Gastroesophageal sphincter (tissue), 4 donors: Measurements from ENCODE around the gene SLIT3. TPM values are rescaled to one million over a fixed set of nuclear protein-coding genes. Genes with fewer than 3 reads are reported as not detected.

Experiments
- ATAC-seq: fragments of 150-250 bp; one replicate; pipeline ENCODE4 v1.9.1; 2016; ENCODE audit warnings: mild to moderate bottlenecking, moderate library complexity
- H3K27ac ChIP-seq, 4 donors: fragments of 200-600 bp; sonication (generic) in 3 of 4; 1 replicate in 3 of 4; 2 replicates in 1 of 4; pipeline ENCODE4 v1.5.1; 2016 to 2019
- H3K27me3 ChIP-seq: fragments of 200-600 bp; sonication (generic); one replicate; pipeline ENCODE4 v1.5.1; 2019
- H3K36me3 ChIP-seq, 2 donors: fragments of 200-600 bp; sonication (generic); one replicate each; pipeline ENCODE4 v1.5.1; 2019; ENCODE audit warnings: control low read depth in 1 of 2
- H3K4me1 ChIP-seq, 3 donors: fragments of 200-600 bp; sonication (generic); 1 replicate in 2 of 3; 2 replicates in 1 of 3; pipeline ENCODE4 v1.5.1; 2016 to 2019; ENCODE audit warnings: control low read depth in 2 of 3
- H3K4me3 ChIP-seq, 2 donors: fragments of 200-600 bp; sonication (generic); one replicate each; pipeline ENCODE4 v1.5.1; 2019; ENCODE audit warnings: mild to moderate bottlenecking in 1 of 2, moderate library complexity in 1 of 2
- H3K9me3 ChIP-seq, 3 donors: fragments of 200-600 bp; sonication (generic); one replicate each; pipeline ENCODE4 v1.5.1; 2017 to 2019; ENCODE audit warnings: control low read depth in 2 of 3
- CTCF ChIP-seq, 4 experiments: fragments of 200-600 bp in 2 of 4; fragments of 450-650 bp in 2 of 4; sonication (generic) in 1 of 4; IDR thresholded peaks; one replicate each; pipeline ENCODE4 v1.5.1; 2017 to 2019; ENCODE audit warnings: antibody characterized with exemption in 4 of 4, mild to moderate bottlenecking in 2 of 4, moderate library complexity in 2 of 4
- EP300 ChIP-seq: sonication (generic); formaldehyde crosslinking; IDR thresholded peaks from one replicate; pipeline ENCODE4 v1.6.1; 2017; ENCODE audit warnings: antibody characterized with exemption, mild to moderate bottlenecking
- POLR2A ChIP-seq, 2 donors: fragments of 450-650 bp; IDR thresholded peaks; one replicate each; pipeline ENCODE4 v1.6.1; 2017; ENCODE audit warnings: antibody characterized with exemption in 2 of 2, mild to moderate bottlenecking in 2 of 2, moderate library complexity in 1 of 2
- POLR2AphosphoS5 ChIP-seq: sonication (generic); formaldehyde crosslinking; IDR thresholded peaks from one replicate; pipeline ENCODE4 v1.6.1; 2017; ENCODE audit warnings: antibody characterized with exemption
- WGBS, 2 donors: methylation state at CpG; one replicate each; pipeline ENCODE4 v1.1.5; 2018; ENCODE audit warnings: low coverage in 1 of 2; 5-methylcytosine and 5-hydroxymethylcytosine counted together
- total RNA-seq, 4 donors: library from RNA; depleted of rRNA; stranded (reverse); fragments of >200 nt; gene quantifications; one replicate each; pipeline ENCODE4 v1.1.0, GENCODE V29; 2016

The SLIT3 gene
- total RNA-seq, 4 donors from 2014 or later = 29.6 to 76.3 (median 31.1) TPM

DNA sequence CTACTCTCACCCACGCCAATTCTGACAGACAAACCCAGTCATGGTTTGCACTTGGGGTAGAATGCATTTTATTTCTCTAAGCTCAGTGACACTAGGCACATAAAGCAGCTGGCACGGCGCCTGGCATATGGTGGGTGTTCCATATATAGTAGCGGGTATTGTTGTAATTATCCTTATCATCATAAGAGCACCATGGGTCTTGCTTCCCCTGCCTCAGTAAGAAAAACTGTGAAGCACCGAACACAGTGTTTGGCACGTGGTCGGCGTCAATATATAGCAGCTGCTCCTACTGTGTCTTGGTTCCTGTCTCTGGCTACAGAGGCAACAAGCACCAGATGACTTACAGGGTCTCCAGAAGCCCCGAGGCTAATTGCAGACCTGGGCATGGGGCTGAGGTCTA is 527.7 kb downstream of the SLIT3 start:
- H3K9me3 ChIP-seq = no peaks in the 10 kb centered on the region
- whole genome bisulfite sequencing, 2 donors = 94 to 95% methylated on average over 5 of the region's 9 CpGs
- no peak overlapping the region for H3K27ac ChIP-seq
- H3K36me3 ChIP-seq = peaks cover 0 to 81% of the 10 kb centered on the region in 2 donors
- no peaks in the 10 kb centered on the region for H3K4me1 ChIP-seq
- TF ChIP-seq CTCF (IDR thresholded peaks at IDR 0.05) (no peak), POLR2AphosphoS5 (no peak)
- H3K27me3 ChIP-seq = no peaks in the 10 kb centered on the region
- no peak overlapping the region for H3K4me3 ChIP-seq
- ATAC-seq = no peak

GRCh38 chr5:168772316-168772961 is 528.5 kb downstream of the SLIT3 start:
- Histone ChIP-seq H3K36me3 (peaks cover 0 to 79% of the 10 kb centered on the region in 2 donors), H3K27me3 (no peaks in the 10 kb centered on the region), H3K27ac (no peak overlapping the region), H3K4me3 (no peak overlapping the region), H3K4me1 (no peaks in the 10 kb centered on the region), H3K9me3 (no peaks in the 10 kb centered on the region)
- WGBS, 2 donors = 75 to 88% methylated on average over 8 of the region's 22 CpGs
- no peak for TF ChIP-seq POLR2A (IDR thresholded peaks at IDR 0.05)
- no peak for TF ChIP-seq EP300
- TF ChIP-seq CTCF (IDR thresholded peaks at IDR 0.05) = no peak
- TF ChIP-seq POLR2AphosphoS5 = no peak
- no peak for ATAC-seq

DNA sequence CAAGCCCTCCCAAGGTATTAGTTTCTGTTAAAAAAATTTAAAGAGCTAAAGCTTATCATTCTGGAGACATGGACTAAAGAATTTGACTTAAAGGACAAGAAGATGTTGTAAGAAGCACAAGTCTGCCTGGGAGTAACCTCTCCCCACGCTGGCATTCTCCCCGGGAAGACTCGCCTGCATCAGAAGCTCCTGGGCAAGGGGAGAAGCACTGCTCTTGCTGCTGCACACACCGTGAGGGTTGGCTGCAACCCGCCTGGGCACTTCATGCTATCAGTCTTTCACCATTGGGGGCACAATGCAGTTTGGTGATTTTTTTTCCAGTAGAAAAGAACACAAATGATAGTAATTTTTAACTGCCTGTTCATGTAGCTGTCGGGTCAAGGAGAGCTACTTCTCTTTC is 529.3 kb downstream of the SLIT3 start:
- no peak for ATAC-seq
- H3K4me1 ChIP-seq = no peaks in the 10 kb centered on the region
- no peak for TF ChIP-seq EP300
- TF ChIP-seq POLR2A (IDR thresholded peaks at IDR 0.05) = no peak
- TF ChIP-seq CTCF (IDR thresholded peaks at IDR 0.05) = no peak
- no peak for TF ChIP-seq POLR2AphosphoS5
- no peak overlapping the region for H3K27ac ChIP-seq
- no peaks in the 10 kb centered on the region for H3K9me3 ChIP-seq
- peaks cover 0 to 74% of the 10 kb centered on the region in 2 donors for H3K36me3 ChIP-seq
- no peak overlapping the region for H3K4me3 ChIP-seq
- H3K27me3 ChIP-seq = no peaks in the 10 kb centered on the region
- 76% methylated on average over 5 of the region's 6 CpGs; no CpG with 5 or more reads in 1 of the 2 donors for WGBS, 2 donors

DNA sequence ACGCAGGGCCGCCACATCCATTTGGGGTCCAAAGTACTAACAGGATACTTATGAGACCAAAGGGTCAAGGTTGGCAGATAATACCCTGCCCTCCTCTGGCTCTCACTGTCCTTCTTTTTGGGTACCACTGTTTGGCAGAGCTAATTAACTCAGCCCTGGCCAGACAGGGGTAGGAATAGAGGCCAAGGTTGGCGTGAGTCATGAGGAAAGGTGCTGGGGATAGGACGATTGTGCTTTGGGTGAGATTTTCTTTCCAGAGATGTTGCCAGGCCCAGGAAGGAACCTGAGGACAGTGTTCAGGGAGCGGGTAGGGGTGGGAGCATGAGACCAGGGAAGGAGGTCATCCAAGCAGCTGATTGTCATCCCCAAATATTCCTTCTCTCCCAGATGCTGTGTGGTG is 529.9 kb downstream of the SLIT3 start:
- Histone ChIP-seq H3K36me3 (peaks cover 0 to 74% of the 10 kb centered on the region in 2 donors), H3K27me3 (no peaks in the 10 kb centered on the region), H3K27ac (no peak overlapping the region), H3K4me1 (peaks cover 0 to 4% (median 0%) of the 10 kb centered on the region in 3 donors), H3K4me3 (no peak overlapping the region), H3K9me3 (no peaks in the 10 kb centered on the region)
- 80 to 85% methylated on average over 1 to 3 of the region's 5 CpGs for WGBS, 2 donors
- TF ChIP-seq POLR2A (IDR thresholded peaks at IDR 0.05) = no peak
- no peak for TF ChIP-seq CTCF (IDR thresholded peaks at IDR 0.05)
- no peak for ATAC-seq

DNA sequence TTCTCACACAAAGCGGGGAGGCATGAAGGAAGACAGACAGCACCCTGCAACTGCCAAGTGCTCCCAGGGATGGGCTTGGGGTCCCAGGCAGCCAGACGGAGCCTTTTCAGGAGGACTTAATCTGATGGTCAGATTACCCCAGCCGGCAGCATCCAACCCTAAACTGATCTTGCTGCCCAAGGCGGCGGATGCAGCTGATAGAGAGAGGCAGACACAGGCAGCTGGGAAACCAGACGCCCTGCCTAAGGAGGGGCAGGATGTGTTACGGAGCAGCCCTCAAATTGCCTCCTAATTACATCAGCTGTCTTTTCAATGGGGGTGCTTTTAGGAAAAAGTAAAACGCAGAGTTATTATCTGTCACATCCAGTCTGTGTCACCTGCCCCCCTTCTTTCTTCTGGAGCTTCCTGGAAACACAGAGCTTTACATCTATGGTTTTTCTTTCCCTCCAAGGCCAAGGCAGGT is 530.9 kb downstream of the SLIT3 start:
- 61% methylated on average over 2 of the region's 8 CpGs; no CpG with 5 or more reads in 1 of the 2 donors for WGBS, 2 donors
- Histone ChIP-seq H3K9me3 (no peaks in the 10 kb centered on the region), H3K4me3 (no peak overlapping the region), H3K36me3 (peaks cover 0 to 72% of the 10 kb centered on the region in 2 donors), H3K27ac (no peak overlapping the region), H3K4me1 (peaks cover 0 to 8% (median 0%) of the 10 kb centered on the region in 3 donors), H3K27me3 (no peaks in the 10 kb centered on the region)
- ATAC-seq = no peak
- no peak for TF ChIP-seq POLR2A (IDR thresholded peaks at IDR 0.05)
- TF ChIP-seq POLR2AphosphoS5 = no peak
